GM12891 (cell line): Measurements from ENCODE around the gene KCNT1.

ENCODE experiments used
- POLR2A ChIP-seq: IDR thresholded peaks from 2 replicates; pipeline ENCODE4 v1.6.1; 2011; ENCODE audit warnings: low read depth, low read length, control low read depth
- POLR2AphosphoS5 ChIP-seq: IDR thresholded peaks from 2 replicates; pipeline ENCODE4 v1.6.1; 2011; ENCODE audit warnings: low read depth, low read length, control low read depth
- POU2F2 ChIP-seq: IDR thresholded peaks from 2 replicates; pipeline ENCODE4 v1.6.1; 2011; ENCODE audit warnings: low read depth, mild to moderate bottlenecking, control low read depth, low read length, moderate library complexity
- SPI1 ChIP-seq: IDR thresholded peaks from 2 replicates; pipeline ENCODE4 v1.6.1; 2011; ENCODE audit warnings: low read depth, low read length, control low read depth
- TAF1 ChIP-seq: IDR thresholded peaks from 2 replicates; pipeline ENCODE4 v1.6.1; 2011; ENCODE audit warnings: low read depth, low read length, control low read depth

- TF ChIP-seq POLR2A = no peak
- TF ChIP-seq POLR2AphosphoS5 = no peak
- no peak for TF ChIP-seq SPI1
- TF ChIP-seq TAF1 = no peak
- TF ChIP-seq POU2F2 = no peak
These were observed 10.8 kb downstream of the KCNT1 start for GRCh38 chr9:135712613-135713295.
